Astrocyte of the spinal cord (primary cell): Measurements from ENCODE around the gene TNS1.

Experiments
- DNase-seq: peaks from one replicate; pipeline ENCODE4 v3.0.0; 2011; ENCODE audit warnings: low read depth, low spot score
- H3K4me3 ChIP-seq: 2 replicates; pipeline ENCODE4 v1.5.1; 2011; ENCODE audit warnings: low read depth, mild to moderate bottlenecking, low read length, moderate library complexity
- in situ Hi-C: cut with HindIII; loops from 2 replicates; pipeline ENCODE4 v1.10.0; 2017; ENCODE audit warnings: low sequenced_read_pairs
- TF ChIP-seq, protein P1 (sequence below): IDR thresholded peaks from 2 replicates; pipeline ENCODE4 v1.5.1; 2012; ENCODE audit warnings: low read depth, mild to moderate bottlenecking, low read length, inconsistent platforms

TNS1 gene

DNA sequence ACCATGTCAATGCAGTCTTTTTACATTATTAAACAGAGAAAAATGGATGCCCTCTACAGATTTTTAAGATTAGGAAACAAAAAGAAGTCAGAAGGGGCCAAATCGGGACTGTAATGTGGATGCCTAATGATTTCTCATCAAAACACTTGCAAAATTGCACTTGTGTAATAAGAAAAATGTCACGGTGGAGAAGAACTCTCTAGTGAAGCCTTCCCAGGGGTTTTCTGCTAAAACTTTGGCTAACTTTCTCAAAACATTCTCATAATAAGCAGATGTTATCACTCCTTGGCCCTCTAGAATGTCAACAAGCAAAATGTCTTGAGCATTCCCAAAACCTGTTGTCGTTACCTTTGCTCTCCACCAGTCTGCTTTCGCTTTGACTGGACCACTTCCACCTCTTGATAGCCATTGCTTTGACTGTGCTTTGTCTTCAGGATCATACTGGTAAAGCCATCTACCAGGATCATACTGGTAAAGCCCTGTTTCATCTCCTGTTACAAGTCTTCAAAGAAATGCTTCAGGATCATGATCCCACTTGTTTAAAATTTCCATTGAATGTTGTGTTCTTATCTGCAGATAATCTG lies 226.8 kb downstream of the TNS1 start:
- in situ Hi-C loops = no loop called here
- no peak overlapping the region for H3K4me3 ChIP-seq
- TF ChIP-seq, protein P1, sequence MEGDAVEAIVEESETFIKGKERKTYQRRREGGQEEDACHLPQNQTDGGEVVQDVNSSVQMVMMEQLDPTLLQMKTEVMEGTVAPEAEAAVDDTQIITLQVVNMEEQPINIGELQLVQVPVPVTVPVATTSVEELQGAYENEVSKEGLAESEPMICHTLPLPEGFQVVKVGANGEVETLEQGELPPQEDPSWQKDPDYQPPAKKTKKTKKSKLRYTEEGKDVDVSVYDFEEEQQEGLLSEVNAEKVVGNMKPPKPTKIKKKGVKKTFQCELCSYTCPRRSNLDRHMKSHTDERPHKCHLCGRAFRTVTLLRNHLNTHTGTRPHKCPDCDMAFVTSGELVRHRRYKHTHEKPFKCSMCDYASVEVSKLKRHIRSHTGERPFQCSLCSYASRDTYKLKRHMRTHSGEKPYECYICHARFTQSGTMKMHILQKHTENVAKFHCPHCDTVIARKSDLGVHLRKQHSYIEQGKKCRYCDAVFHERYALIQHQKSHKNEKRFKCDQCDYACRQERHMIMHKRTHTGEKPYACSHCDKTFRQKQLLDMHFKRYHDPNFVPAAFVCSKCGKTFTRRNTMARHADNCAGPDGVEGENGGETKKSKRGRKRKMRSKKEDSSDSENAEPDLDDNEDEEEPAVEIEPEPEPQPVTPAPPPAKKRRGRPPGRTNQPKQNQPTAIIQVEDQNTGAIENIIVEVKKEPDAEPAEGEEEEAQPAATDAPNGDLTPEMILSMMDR = no peak
- DNase-seq = no peak

DNA sequence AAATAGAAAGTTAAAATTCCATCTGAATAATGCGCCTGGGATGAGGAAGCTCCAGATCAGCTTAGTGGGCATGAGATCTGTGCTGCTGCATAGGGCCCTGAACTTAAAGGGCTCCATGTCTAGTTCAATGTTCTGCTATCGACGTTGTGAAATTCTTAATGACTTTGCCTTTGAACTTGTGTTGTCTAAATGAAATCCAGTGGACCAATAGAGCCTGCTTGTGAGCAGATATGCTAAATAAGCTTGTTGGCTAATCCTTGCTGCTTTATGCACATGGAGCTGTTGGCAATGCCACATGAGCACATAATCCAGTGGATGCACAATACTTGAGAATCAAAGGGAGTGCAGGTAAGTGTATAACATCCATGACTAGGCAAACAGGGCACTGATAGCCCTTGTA lies 228.6 kb downstream of the TNS1 start:
- no peak overlapping the region for H3K4me3 ChIP-seq
- DNase-seq = no peak
- TF ChIP-seq, protein P1 = no peak
- in situ Hi-C loops = no loop called here

DNA sequence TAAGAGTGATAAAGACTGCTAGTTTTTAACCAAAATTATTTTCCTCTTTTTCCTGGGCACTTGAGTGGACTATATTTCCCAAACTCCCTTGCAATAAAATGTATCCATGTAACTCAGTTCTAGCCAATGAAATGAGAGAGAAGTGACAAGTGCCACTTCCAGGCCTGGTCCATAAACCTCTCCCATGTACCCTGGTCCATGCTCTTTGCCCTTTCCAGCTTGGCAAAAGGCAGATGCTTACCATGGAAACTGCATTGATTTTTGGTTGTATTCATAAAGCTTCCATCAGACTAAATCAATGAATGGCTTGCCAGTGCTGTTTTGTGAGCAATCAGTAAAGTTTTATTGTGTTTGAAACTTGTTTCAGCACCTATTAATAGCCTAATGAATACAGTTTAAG lies 229.3 kb downstream of the TNS1 start:
- in situ Hi-C loops = no loop called here

DNA sequence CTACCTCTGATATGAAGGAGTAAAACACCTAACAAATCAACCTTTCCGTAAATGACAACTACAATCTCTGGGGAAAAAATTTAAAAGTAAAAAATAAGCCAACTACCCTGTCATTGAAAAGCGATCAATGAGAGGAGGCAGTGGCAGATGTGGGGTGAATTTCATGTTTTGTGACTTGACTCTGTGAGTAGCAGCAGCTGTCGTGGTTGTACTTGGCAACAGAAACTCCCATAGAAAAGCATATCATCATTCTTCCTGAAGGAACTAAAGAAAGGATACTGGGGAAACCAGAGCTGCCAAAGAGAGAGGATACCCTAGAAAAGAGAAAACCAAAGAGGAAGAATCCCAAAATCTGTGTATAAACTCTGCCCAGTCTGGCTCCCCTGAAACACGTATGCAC lies 236.4 kb downstream of the TNS1 start:
- TF ChIP-seq, protein P1 = no peak
- no peak for DNase-seq
- H3K4me3 ChIP-seq = no peak overlapping the region
- in situ Hi-C loops = no loop called here

More for the DNA sequence above, 229.3 kb downstream of the TNS1 start:
- TF ChIP-seq, protein P1 = no peak
- no peak overlapping the region for H3K4me3 ChIP-seq
- DNase-seq = no peak

DNA sequence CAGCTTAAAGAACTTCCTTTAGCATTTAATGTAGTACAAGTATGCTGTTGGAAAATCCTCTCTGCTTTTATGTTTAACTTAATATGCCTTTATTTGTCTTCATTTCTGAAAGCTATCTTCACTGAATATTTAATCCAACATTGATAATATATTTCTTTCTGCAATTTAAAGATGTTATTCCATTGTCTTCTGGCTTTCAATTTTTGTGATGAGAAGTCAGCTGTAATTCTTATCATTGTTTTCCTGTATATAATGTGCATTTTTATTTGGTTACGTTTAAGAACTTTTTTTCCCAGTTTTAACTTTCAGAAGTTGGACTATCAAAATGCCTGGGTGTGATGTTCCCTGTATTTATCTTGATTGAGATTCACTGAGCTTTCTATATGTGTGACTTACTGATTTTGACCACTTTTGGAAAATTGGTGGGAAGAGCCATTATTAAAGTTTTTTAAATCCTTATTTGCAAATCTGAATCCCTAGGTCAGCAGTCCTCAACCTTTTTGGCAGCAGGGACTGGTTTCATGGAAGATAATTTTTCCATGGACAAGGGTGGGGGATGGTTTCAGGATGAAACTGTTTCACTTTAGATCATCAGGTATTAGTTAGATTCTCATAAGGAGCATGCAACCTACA lies 241.0 kb downstream of the TNS1 start:
- DNase-seq = no peak
- in situ Hi-C loops = no loop called here
- TF ChIP-seq, protein P1 = no peak
- no peak overlapping the region for H3K4me3 ChIP-seq

DNA sequence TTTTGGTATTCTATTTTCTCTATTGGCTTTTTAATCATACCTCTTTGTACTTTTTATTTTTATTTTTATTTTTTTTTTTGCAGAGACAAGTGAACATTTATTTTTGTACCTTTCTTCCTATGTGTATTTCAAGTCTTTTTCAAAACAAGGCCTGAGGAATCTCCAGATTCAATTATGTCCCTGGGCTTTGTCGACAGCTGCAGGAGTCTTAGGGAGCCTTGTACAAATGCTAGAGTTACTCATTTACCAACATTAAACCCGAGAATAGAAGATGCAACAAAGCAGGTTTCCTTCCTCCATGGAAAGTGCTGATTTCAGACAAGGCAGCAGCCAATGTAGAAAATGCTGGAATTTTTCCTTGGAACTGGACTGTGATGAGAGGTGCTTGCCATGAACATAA lies 242.8 kb downstream of the TNS1 start:
- H3K4me3 ChIP-seq = no peak overlapping the region
- in situ Hi-C loops = no loop called here
- TF ChIP-seq, protein P1 = no peak
- no peak for DNase-seq
